HG03558 (cell line): ENCODE results near the gene GIMAP8.
"Not testable (repeated sequence)": the region's sequence is repeated elsewhere in the genome, so short reads cannot be mapped to it uniquely, and the experiment has no call there.

Source experiments
- ATAC-seq: cut with Tn5 transposase; IDR thresholded peaks from one replicate; pipeline ENCODE4 v1.9.1; 2021; ENCODE audit warnings: moderate number of reproducible peaks; ENCODE audit not compliant: unreplicated experiment; ENCODE audit errors: extremely low read depth

Gene GIMAP8

DNA sequence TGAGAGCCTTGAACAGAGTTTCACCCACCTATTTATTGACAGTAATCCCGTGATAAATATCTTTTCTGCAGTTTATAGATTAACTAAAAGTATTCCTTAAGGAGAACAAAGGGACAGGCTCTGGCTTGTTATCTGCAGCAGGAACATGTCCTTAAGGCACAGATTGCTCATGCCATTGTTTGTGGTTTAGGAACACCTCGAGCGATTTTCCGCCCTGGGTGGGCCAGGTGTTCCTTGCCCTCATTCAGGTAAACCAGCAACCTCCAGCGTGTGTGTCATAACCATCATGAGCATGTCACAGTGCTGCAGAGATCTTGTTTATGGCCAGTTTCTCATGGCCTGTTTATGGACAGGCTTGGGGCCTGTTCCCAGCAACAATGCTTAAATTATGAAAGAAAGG, 6.6 kb downstream of the GIMAP8 start:
- not testable (repeated sequence) for ATAC-seq

DNA sequence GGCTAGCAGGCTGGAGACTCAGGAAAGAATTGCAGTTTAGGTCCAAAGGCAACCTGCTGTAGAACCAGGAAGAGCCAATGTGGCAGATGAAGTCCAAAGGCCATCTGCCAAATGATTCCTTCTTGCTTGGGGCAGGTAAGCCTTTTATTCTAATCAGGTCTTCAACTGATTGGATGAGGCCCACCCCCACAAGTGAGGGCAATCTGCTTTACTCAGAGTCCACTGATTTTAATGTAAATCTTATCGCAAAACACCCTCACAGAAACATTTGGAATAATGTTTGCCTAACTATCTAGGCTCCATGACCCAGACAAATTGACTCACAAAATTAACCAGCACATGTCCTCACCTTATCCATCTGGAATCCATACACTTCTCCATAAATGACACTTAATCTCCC, 7.8 kb downstream of the GIMAP8 start:
- no peak for ATAC-seq

- no peak for ATAC-seq
Measured at GRCh38 chr7:150458756-150459155, 8.3 kb downstream of the GIMAP8 start.

- ATAC-seq, result no peak
Measured at GRCh38 chr7:150461520-150461919, 11.1 kb downstream of the GIMAP8 start.

GRCh38 chr7:150462413-150462812, 12.0 kb downstream of the GIMAP8 start:
- no peak for ATAC-seq

GRCh38 chr7:150463461-150463860, 13.0 kb downstream of the GIMAP8 start:
- no peak for ATAC-seq

DNA sequence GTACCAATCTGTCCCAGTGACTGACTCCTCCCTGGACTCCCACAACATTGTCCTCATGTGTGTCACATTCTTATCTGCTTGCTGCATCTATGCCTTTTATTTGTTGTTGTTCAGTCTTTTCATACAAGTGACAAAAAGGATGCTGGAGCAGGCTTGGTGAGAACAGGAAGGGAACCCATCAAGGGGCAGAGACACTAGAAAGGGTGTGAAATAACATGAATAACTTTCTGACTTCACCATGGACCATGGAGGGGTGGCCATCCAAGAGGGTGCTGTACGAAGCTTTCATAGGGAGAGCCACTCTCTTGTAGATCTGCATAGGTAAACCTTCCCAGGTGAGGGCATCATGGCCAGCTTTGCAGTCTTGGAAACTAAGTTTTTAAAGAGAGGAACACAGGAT, 14.5 kb downstream of the GIMAP8 start:
- no peak for ATAC-seq

DNA sequence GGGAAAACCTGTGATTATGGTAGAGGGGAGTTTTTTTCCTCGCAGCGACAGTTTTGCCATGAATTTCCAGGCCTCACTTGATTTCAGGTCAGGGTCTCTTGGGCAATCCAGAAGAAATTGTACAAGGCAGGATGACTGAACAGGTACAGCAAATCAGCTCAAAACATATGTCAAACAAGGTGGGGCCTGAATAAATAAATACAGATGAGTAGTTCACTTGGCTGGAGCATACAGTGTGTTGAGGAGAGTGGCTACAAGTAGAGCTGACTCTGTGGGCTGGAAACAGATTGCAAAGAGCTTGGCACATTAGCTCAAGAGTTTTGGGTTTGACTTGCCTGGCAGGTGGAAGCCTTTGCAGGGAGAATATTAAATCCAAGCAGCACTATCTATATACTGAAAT, 15.0 kb downstream of the GIMAP8 start:
- no peak for ATAC-seq

DNA sequence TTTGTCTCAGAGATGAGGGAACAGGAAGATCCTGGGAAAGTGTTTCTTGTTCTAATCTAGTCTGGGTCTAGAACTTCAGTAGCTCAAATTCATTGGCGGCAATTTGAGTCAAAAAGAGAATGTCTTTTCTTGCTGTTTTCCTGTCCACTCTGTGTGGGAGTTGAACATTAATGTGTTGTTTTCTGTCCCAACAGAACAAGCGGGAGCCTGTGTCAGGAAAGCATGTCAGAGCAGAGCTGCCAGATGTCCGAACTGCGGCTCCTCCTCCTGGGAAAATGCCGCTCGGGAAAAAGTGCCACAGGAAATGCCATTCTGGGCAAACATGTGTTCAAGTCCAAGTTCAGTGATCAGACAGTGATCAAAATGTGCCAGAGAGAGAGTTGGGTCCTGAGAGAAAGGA, 16.0 kb downstream of the GIMAP8 start:
- no peak for ATAC-seq

DNA sequence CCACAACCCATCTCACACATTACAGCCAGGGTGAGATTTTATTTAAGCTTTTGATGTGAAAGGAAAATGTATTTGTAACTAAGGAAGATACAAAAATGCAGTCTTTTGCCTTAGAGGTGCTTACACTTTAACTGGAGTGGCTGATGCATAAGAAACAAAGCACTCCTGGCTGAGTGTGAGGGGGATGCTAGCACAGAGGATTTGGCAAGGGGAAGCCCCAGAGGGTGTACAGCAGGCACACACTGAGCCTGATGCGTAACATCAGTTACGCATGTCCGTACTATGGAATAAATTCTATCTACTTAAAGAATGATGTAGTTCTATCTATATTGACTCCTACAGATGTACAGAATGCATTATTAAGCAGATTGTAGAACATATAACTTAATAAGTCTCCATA, 17.8 kb downstream of the GIMAP8 start:
- no peak for ATAC-seq

DNA sequence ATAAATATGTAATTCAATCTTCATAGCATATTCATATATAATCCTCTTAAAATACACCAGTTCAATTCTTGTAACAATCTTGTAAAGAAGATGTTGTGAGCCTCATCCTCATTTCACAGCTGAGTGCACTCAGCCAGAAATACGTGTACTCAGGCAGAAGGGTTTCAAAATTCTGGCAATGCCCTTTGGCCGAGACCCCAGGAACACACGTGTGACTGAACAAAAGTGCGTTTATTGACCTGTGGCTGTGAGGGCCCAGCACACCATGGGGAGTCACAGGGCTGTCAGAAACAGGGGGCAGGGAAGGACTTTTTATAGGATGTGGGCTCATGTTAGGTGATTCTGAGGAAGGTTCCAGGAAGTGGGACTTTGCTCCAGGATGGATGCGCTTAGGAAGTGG, 21.5 kb downstream of the GIMAP8 start:
- ATAC-seq, result no peak

- ATAC-seq, result no peak
Measured at GRCh38 chr7:150473902-150474301, 23.5 kb downstream of the GIMAP8 start.

- no peak for ATAC-seq
Measured at GRCh38 chr7:150476285-150476684, 25.9 kb downstream of the GIMAP8 start.

- no peak for ATAC-seq
Measured at GRCh38 chr7:150476819-150477631, 26.6 kb downstream of the GIMAP8 start.

- ATAC-seq, result no peak
Measured at GRCh38 chr7:150479023-150479716, 28.7 kb downstream of the GIMAP8 start.

- ATAC-seq, result no peak
Measured at GRCh38 chr7:150481186-150481920, 30.9 kb downstream of the GIMAP8 start.

GRCh38 chr7:150481922-150482321, 31.5 kb downstream of the GIMAP8 start:
- no peak for ATAC-seq

DNA sequence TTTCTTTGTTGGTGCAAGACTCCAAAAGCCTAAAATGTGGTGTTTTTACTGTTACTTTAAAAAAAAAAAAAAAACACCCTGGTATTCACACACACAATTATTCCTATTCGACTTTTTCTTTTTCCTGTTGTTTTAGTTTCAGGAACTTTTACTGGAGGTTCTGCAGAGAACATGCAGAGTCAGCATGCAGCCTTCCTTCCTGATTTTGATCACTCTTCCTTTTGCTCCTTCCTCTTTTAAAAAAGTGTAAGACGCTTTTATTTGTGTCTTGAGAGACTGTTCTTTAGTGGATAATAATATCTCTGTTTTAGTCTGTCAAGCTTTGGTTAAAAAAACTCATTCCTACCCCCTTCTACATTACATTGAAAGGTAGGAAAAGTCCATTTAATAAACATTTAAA, 33.1 kb downstream of the GIMAP8 start:
- not testable (repeated sequence) for ATAC-seq

GRCh38 chr7:150484071-150484470, 33.6 kb downstream of the GIMAP8 start:
- ATAC-seq, result not testable (repeated sequence)

GRCh38 chr7:150487625-150488024, 37.2 kb downstream of the GIMAP8 start:
- no peak for ATAC-seq

DNA sequence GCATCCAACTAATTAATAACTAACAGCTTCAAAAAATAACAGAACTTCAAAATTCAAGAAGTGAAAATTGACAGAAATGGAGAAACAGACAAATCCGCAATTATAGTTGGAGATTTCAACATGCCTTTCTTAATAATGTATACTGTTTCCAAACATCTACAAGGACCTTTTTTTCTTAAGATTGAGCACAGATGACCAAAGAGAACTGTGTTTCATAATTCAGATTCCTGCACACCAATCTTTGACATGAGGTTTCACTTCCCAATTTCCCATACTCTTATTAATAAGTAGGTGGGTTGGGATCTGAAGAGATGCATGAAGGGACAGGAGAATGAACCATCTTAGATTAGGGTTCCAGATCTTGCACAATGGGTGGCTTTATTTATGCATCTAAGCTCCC, 39.4 kb downstream of the GIMAP8 start:
- ATAC-seq, result no peak
